Measurements from ENCODE around the gene HPS4.

DNA sequence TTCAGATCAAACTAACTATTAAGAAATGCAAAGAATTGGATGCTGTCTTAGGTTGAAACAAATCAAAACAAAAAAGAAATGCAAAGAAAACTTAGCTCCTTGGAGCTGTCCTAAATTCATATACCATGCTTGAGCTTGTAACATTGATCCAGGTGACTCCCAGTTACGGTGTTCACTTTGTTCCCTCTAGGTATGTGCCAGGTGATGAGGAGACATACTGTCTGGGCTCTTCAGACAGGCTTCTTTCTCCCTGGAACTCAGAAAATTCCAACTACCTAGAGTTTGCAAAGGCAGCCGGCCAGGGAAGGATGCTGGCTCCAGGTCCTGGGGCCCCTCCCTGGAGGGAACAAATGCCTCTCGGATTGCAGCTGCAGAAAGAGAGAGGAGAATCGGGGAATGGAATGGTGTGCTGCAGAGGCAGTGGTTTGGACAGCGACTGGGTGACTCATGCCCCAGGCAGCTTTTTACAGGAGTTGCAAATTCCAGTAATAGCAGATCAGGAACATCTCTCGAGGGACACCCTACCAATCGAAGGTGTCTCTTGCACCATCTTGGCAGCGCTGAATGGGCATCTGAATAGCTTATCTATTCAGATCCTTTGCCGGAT is 66.8 kb downstream of the HPS4 start:
- no peak for TF ChIP-seq POLR2A (IDR thresholded peaks at IDR 0.05)
- TF ChIP-seq, protein P1, sequence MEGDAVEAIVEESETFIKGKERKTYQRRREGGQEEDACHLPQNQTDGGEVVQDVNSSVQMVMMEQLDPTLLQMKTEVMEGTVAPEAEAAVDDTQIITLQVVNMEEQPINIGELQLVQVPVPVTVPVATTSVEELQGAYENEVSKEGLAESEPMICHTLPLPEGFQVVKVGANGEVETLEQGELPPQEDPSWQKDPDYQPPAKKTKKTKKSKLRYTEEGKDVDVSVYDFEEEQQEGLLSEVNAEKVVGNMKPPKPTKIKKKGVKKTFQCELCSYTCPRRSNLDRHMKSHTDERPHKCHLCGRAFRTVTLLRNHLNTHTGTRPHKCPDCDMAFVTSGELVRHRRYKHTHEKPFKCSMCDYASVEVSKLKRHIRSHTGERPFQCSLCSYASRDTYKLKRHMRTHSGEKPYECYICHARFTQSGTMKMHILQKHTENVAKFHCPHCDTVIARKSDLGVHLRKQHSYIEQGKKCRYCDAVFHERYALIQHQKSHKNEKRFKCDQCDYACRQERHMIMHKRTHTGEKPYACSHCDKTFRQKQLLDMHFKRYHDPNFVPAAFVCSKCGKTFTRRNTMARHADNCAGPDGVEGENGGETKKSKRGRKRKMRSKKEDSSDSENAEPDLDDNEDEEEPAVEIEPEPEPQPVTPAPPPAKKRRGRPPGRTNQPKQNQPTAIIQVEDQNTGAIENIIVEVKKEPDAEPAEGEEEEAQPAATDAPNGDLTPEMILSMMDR (IDR thresholded peaks at IDR 0.05): no peak
